SU-DHL-6 (cell line): ENCODE data around the gene CLCA2.

ENCODE experiments used
- H2AFZ ChIP-seq: fragments of 200-600 bp; sonication (generic); 2 replicates; pipeline ENCODE4 v1.6.1; 2014; ENCODE audit warnings: low read depth, mild to moderate bottlenecking, moderate library complexity, mixed read lengths, antibody characterized with exemption, low read length; ENCODE audit not compliant: severe bottlenecking
- H3F3A ChIP-seq: fragments of 200-600 bp; shearing (Covaris generic); 2 replicates; pipeline ENCODE4 v1.6.0; 2016; ENCODE audit warnings: antibody characterized with exemption, mild to moderate bottlenecking; ENCODE audit not compliant: insufficient read depth
- H3K27ac ChIP-seq: fragments of 200-600 bp; sonication (generic); 2 replicates; pipeline ENCODE4 v1.5.1; 2016; ENCODE audit warnings: low read depth, mild to moderate bottlenecking, low read length, moderate library complexity, mixed read lengths
- H3K27me3 ChIP-seq: fragments of 200-600 bp; sonication (generic), shearing (Covaris generic); 2 replicates; pipeline ENCODE4 v1.6.0; 2014; ENCODE audit warnings: mild to moderate bottlenecking, low read length
- H3K36me3 ChIP-seq: fragments of 200-600 bp; sonication (generic); 2 replicates; pipeline ENCODE4 v1.6.1; 2014; ENCODE audit warnings: mild to moderate bottlenecking, low read length, mixed read lengths
- H3K4me2 ChIP-seq: fragments of 300-600, 200-600 bp; shearing (Covaris generic), sonication (generic); 2 replicates; pipeline ENCODE4 v1.6.0; 2014; ENCODE audit warnings: low read length, low read depth, mild to moderate bottlenecking; ENCODE audit not compliant: poor library complexity, severe bottlenecking
- H3K4me3 ChIP-seq: fragments of 200-600 bp; sonication (generic); 2 replicates; pipeline ENCODE4 v1.5.1; 2014; ENCODE audit warnings: antibody characterized with exemption, low read length, mild to moderate bottlenecking, mixed read lengths; ENCODE audit not compliant: insufficient read depth, poor library complexity, severe bottlenecking
- H3K79me2 ChIP-seq: fragments of 200-600 bp; sonication (generic); 2 replicates; pipeline ENCODE4 v1.6.1; 2014; ENCODE audit warnings: mild to moderate bottlenecking, low read length, moderate library complexity; ENCODE audit not compliant: insufficient read depth
- H3K9ac ChIP-seq: fragments of 200-600 bp; sonication (generic); 2 replicates; pipeline ENCODE4 v1.7.0; 2014; ENCODE audit warnings: mild to moderate bottlenecking, low read length
- H3K9me2 ChIP-seq: fragments of 200-600 bp; sonication (generic); replicated peaks from 2 replicates; pipeline ENCODE4 v1.6.1; 2014; ENCODE audit warnings: low read length; ENCODE audit not compliant: insufficient read depth
- H3K9me3 ChIP-seq: fragments of 200-600 bp; sonication (generic); 2 replicates; pipeline ENCODE4 v1.6.1; 2014; ENCODE audit warnings: low read length, mixed read lengths; ENCODE audit not compliant: insufficient read depth
- H4K20me1 ChIP-seq: fragments of 200-600 bp; sonication (generic); 2 replicates; pipeline ENCODE4 v1.6.1; 2014; ENCODE audit warnings: low read depth, mild to moderate bottlenecking, antibody characterized with exemption, low read length, moderate library complexity, mixed read lengths
- CTCF ChIP-seq: fragments of 200-600 bp; sonication (generic); IDR thresholded peaks from one replicate; pipeline ENCODE4 v1.5.1; 2017; ENCODE audit warnings: antibody characterized with exemption, mild to moderate bottlenecking, low read length, moderate library complexity; ENCODE audit not compliant: insufficient read depth, poor library complexity, severe bottlenecking
- EZH2phosphoT487 ChIP-seq: fragments of 200-600 bp; sonication (generic), shearing (Covaris generic); conservative IDR thresholded peaks from 2 replicates; pipeline ENCODE4 v1.6.1; 2018; ENCODE audit warnings: mild to moderate bottlenecking, antibody characterized with exemption, low read length, moderate library complexity, mixed read lengths

Gene CLCA2

DNA sequence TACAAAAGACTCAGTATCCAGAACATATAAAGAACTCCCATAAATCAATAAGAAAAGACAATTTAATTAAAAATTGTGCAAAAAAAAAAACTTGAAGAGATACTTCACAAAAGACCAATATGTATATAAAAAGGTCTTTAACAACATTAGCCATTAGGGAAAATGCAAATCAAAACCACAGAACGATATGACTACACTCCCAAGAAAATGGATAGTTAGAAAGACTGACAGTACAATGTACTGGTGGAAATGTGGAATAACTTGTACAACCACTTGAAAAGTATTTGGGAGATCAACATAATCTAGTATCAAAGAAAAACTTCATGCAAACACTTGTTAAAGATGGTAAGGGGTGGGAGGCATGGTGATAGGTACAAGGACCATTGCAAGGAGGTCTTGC is 40.8 kb downstream of the CLCA2 start:
- H3K9me2 ChIP-seq = no peaks in the 10 kb centered on the region
- H2AFZ ChIP-seq = no peak overlapping the region
- TF ChIP-seq CTCF (no peak), EZH2phosphoT487 (no peak)
- no peaks in the 10 kb centered on the region for H3K27me3 ChIP-seq
- no peaks in the 10 kb centered on the region for H3K9me3 ChIP-seq
- H3K36me3 ChIP-seq = no peaks in the 10 kb centered on the region
- no peaks in the 10 kb centered on the region for H4K20me1 ChIP-seq
- H3F3A ChIP-seq = no peaks in the 10 kb centered on the region
- H3K79me2 ChIP-seq = no peaks in the 10 kb centered on the region
- no peak overlapping the region for H3K27ac ChIP-seq
- no peak overlapping the region for H3K4me3 ChIP-seq
- no peak overlapping the region for H3K4me2 ChIP-seq
- H3K9ac ChIP-seq = no peak overlapping the region

- H3K36me3 ChIP-seq = no peaks in the 10 kb centered on the region
- no peaks in the 10 kb centered on the region for H3K9me3 ChIP-seq
- H3K4me2 ChIP-seq = no peak overlapping the region
- no peak overlapping the region for H3K9ac ChIP-seq
- H3K79me2 ChIP-seq = no peaks in the 10 kb centered on the region
- no peak overlapping the region for H2AFZ ChIP-seq
- no peaks in the 10 kb centered on the region for H3K27me3 ChIP-seq
- no peak overlapping the region for H3K27ac ChIP-seq
- no peaks in the 10 kb centered on the region for H3K9me2 ChIP-seq
- TF ChIP-seq CTCF (no peak), EZH2phosphoT487 (no peak)
- no peak overlapping the region for H3K4me3 ChIP-seq
- no peaks in the 10 kb centered on the region for H4K20me1 ChIP-seq
- no peaks in the 10 kb centered on the region for H3F3A ChIP-seq
Observed at GRCh38 chr1:86466109-86466844, 42.3 kb downstream of the CLCA2 start.

- Histone ChIP-seq H3K9ac (no peak overlapping the region), H3F3A (no peaks in the 10 kb centered on the region), H3K27ac (no peak overlapping the region), H3K9me3 (no peaks in the 10 kb centered on the region), H3K79me2 (no peaks in the 10 kb centered on the region), H3K36me3 (no peaks in the 10 kb centered on the region), H3K4me3 (no peak overlapping the region), H3K27me3 (no peaks in the 10 kb centered on the region), H4K20me1 (no peaks in the 10 kb centered on the region), H2AFZ (no peak overlapping the region), H3K4me2 (no peak overlapping the region), H3K9me2 (no peaks in the 10 kb centered on the region)
- no peak for TF ChIP-seq CTCF
- no peak for TF ChIP-seq EZH2phosphoT487
Observed at GRCh38 chr1:86466986-86467385, 43.0 kb downstream of the CLCA2 start.
